ENCODE data around the gene KCNJ6.

KCNJ6 gene

GRCh38 chr21:37876561-37876960 is 39.7 kb downstream of the KCNJ6 start:
- no peak overlapping the region for H3K4me3 ChIP-seq (ENCODE audit: low read depth, low read length)
- no peak for TF ChIP-seq CTCF (IDR thresholded peaks at IDR 0.05; ENCODE audit: low read depth, low read length, missing control alignments)
- no peak for DNase-seq (ENCODE audit: low read depth)

GRCh38 chr21:37874904-37875780 is 41.1 kb downstream of the KCNJ6 start:
- no peak overlapping the region for H3K4me3 ChIP-seq (ENCODE audit: low read depth, low read length)
- no peak for DNase-seq (ENCODE audit: low read depth)
- TF ChIP-seq CTCF (IDR thresholded peaks at IDR 0.05; ENCODE audit: low read depth, low read length, missing control alignments) = no peak

GRCh38 chr21:37874481-37874880 is 41.8 kb downstream of the KCNJ6 start:
- DNase-seq (ENCODE audit: low read depth) = no peak
- TF ChIP-seq CTCF (IDR thresholded peaks at IDR 0.05; ENCODE audit: low read depth, low read length, missing control alignments) = no peak
- no peak overlapping the region for H3K4me3 ChIP-seq (ENCODE audit: low read depth, low read length)

- no peak for TF ChIP-seq CTCF (IDR thresholded peaks at IDR 0.05; ENCODE audit: low read depth, low read length, missing control alignments)
- DNase-seq (ENCODE audit: low read depth) = no peak
- no peak overlapping the region for H3K4me3 ChIP-seq (ENCODE audit: low read depth, low read length)
Measured at GRCh38 chr21:37873655-37874054, 42.6 kb downstream of the KCNJ6 start.

GRCh38 chr21:37871121-37871862 is 45.0 kb downstream of the KCNJ6 start:
- DNase-seq (ENCODE audit: low read depth) = no peak
- no peak for TF ChIP-seq CTCF (IDR thresholded peaks at IDR 0.05; ENCODE audit: low read depth, low read length, missing control alignments)

GRCh38 chr21:37870221-37870620 is 46.0 kb downstream of the KCNJ6 start:
- DNase-seq (ENCODE audit: low read depth) = no peak
- H3K4me3 ChIP-seq (ENCODE audit: low read depth, low read length) = no peak overlapping the region
- TF ChIP-seq CTCF (IDR thresholded peaks at IDR 0.05; ENCODE audit: low read depth, low read length, missing control alignments) = no peak

More at GRCh38 chr21:37871121-37871862, 45.0 kb downstream of the KCNJ6 start:
- no peak overlapping the region for H3K4me3 ChIP-seq (ENCODE audit: low read depth, low read length)

Measured in GM12864 (cell line).